HG02610 (cell line): ENCODE measurements around the gene CCDC182.

Experiments
- ATAC-seq: cut with Tn5 transposase; IDR thresholded peaks from one replicate; pipeline ENCODE4 v1.9.1; 2021; ENCODE audit warnings: mild to moderate bottlenecking, moderate library complexity; ENCODE audit not compliant: unreplicated experiment

The CCDC182 gene

DNA sequence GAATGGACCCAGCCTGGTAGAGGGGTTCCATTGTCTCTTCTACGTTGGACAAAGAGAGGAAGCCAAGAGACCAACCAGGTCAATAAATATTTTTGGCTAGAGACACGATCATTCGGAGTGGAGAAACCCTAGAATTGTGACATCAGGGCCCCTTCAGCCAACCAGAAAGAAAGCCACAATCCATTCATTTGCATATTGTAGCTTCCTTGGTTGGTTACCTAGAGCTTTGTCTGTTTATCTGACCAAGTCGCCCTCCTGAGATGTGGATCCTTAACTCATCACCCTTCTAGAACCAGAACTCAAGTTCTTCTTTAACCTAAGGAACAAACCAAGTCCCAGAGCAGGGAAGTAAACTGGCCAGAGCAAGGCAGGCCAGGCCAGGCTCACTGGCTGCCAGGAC is at the start of gene CCDC182:
Gene CCDC182, minus strand, starts transcription at position 58 of the 400 bp plus-strand sequence. Its CDS starts 27 bp downstream, at position 31.
- no peak for ATAC-seq

DNA sequence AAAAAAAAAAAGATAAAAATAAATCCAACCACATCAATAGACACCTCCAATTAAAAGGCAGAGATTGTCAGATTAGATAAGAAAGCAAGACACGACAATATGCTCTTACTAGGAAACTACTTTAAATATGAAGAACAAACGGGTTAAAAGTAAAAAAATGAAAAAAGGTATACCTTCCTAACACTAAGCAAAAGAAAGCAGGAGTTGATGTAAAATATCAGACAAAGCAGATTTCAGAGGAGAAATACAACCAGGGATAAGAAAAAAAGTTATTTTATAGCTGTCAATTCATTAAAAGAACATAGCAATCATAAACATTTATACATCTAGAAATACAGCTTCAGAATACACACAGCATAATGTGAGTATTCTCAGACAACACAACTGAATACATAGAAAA is 49.7 kb upstream of the CCDC182 start:
- no peak for ATAC-seq

DNA sequence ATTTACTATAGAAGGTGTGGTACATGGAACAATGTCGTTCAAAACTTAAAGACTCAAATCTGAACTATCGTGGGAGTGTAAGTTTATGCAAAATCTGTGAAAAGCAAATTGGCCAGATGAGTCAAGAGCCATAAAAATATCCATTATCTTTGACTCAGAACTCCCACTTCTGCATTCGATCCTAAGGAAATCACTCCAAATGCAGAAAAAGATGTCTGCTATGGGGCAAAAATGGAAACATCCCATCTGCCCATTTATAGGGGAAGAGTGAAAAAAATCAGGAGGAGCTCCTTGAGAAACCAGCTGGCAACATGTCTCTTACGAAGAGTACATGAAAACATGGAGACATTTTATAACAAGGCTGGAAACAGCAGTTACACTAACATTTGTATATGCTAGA is 43.6 kb upstream of the CCDC182 start:
- no peak for ATAC-seq

DNA sequence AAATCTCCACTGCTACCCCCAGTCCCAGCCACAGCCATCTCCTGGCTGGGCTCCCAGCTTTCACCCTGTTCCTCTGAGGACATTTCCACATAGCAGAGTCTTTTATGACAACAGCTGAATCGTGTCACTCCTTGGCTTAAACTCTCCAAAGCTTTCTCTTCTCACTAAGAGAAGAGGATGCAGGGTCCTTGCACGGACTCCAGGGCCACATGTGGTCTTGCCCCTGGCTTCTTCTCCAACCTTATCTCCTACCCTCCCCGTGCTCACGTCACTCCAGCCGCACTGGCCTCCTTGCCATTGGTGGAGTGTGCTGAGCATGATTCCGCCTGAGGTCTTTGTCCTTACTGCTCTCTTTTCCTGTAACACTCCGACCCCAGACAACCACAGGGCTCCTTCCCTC is 39.9 kb upstream of the CCDC182 start:
- ATAC-seq = no peak

DNA sequence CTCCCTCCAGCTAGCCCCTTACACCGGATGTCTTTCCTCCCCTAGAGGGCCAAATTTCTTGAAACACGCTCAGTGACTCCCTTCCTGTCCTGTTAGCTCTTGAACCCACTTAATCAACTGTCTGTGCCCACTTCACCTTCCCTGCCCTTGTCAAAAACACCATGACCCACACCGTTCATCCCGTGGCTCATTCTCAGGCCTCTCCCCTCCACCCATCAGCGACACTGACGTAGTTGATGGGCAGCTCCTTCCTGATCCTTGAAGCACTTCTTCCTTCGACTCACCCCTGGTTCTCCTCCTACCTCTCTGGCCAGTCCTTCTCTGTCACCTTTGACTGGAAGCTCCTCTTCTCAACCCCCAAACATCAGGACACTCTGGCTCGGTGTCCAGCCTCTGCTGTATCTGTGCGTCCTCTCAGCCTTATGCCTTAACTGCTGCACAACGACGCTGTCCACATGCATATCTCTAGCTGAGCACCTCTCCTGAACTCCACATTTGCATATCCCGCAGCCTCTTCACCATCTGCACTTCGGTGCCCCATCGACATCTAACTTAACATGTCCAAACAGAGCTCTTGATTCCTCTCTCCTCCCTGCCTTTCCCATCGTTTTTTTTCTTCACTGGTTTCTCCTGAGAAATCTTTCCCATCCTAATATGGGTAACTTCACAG is 39.3 kb upstream of the CCDC182 start:
- no peak for ATAC-seq

DNA sequence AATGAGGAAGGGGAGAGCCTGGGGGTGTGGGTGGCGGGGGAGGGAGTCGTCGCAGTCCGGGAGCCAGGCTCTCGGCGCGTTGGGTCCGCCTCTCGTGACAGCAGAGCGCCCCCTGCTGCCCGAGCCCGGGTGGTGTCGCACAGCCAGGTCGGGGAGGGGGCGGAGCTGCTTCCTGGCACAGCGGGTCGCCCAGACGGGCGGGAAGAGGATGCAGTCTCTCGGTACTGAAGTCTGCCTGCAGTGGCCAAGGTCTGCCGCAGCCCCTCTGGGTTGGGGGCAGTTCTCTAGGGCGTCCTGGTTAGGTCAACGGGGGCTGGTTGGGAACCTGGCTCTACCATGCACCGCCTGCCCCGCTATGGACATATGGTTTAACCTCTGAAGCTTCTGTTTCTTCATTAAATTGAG is 38.2 kb upstream of the CCDC182 start:
- peak; percentile 46 for ATAC-seq

DNA sequence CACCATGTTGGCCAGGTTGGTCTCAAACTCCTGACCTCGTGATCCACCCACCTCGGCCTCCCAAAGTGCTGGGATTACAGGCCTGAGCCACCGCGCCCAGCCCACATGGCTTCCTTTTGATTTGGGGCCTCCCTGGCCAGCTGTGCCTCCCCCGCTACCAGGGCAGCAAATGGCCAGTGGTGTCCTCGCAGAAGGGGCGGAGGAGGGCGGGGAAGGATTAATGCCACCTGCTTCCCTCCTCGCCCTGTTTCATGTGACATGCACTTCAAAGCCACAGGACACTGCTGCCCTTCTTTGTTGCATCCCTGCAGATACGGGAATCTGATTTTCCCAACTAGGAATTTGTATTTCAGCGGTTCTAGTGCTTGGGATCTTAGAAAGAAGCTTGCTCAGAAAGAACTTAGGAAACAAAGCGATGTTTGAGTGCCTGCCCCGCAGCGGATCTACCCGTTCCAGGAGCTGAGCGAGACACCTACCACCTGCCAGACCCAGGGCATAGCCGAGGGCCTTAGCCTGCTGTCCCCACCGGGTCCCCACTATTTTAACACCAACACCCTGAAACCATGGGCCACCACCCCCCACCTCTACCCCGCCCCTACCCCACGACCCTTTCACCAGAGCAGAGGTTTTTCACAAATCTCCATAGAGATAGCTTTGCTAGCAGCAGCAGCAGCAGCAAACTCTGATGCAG is 37.7 kb upstream of the CCDC182 start:
- ATAC-seq = no peak

DNA sequence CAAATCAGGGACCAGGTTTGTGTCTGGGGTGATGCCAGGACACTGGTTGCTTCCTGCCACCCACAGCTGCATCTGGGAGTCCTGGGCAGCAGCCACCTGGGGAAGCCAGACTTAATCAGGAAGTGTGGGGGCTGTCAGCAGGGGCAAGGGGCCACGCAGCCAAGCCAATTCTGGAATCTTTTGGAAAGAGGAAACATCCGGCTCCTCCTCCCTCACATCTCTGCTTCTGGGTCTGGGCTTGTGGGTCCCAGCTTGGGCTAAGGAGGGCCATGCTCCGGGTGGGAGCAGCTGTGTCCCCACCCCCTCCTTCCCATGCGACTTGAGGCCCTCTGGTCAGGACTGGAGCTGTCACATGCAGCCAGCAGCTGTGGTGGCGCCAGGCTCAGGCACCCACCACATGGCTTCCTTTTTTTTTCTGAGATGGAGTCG is 37.0 kb upstream of the CCDC182 start:
- ATAC-seq = no peak

DNA sequence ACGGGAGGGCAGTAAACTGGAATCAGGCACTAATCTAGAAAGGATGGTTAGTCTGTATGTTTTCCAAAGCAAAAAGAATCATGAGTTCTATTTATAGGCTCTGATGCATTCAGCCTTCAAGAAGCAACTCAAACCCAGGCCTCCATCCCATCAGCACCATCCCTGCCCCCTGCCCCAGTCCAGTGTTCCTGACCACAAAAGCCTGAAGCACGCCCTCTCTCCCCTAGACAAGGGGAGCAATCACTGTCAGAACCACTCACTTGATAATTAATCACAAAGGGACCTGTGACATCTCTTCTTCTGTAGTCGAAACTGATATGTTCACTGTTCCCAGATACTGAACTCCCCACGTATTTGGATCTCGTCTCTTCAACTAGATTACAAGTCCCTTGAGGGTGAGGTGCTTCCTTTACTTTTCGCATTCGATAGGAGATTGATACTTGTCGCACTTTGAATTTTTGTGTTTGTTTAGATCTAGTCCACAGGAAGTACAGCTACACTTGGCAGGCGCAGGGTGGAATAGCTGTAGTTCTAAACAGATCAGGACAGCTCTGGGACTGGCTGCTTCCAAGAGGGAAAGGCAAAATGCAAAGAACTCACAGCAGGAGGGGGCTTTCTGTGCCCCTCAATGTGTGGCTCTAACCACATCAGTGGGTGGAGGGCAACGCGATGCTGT is 36.4 kb upstream of the CCDC182 start:
- ATAC-seq = no peak

DNA sequence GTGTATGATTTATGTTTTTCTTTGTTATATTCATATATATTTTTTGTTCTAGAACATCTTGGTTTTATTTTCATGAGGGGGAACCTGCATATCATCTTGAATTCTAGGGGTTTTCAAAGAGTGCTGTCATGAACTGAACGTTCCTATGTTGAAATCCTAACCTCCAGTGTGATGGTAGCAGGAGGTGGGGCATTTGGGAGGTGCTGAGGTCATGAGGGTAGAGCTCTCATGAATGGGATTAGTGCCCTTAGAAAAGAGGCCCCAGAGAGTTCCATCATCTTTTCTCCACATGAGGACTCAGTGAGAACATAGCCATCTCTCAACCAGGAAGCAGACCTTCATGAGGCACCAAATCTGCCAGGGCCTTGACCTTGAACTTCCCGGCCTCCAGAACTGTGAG is 34.6 kb upstream of the CCDC182 start:
- no peak for ATAC-seq

DNA sequence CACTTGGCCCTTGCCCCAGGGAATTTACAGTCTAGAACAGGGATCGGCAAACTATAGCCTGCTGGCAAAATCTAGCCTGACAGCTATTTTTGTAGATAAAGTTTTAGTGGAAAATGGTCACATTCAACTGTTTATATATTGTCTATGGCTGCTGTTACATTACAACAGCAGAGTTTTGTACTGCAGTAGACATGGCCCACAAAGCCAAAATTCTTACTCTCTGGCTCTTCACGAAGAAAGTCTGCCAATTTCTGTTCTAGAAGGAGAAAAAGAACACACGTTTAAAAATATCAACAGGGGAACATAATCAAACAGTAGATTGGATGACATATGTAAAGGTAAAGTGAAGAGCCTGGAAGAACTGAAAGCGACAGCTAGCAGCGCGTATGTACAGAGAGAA is 33.2 kb upstream of the CCDC182 start:
- no peak for ATAC-seq

DNA sequence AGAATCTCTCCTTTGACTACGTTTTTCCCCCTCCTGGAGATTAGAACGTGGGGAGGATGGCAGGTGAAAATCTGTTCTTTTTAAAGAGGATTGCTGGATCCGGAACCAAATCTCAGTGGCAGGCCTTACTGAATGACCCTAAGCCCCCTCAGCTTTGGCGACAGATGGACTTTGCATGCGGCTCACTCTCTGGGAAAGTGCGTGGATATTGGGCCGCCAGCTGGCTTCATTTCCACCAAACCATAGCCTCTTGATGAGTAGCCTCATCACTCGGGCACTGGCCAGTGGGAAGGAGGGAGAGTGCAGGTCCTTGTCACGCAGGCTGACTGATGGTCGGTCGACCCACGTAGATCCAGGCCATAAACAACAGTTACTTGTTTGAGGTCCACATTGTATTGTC is 31.3 kb upstream of the CCDC182 start:
- no peak for ATAC-seq

DNA sequence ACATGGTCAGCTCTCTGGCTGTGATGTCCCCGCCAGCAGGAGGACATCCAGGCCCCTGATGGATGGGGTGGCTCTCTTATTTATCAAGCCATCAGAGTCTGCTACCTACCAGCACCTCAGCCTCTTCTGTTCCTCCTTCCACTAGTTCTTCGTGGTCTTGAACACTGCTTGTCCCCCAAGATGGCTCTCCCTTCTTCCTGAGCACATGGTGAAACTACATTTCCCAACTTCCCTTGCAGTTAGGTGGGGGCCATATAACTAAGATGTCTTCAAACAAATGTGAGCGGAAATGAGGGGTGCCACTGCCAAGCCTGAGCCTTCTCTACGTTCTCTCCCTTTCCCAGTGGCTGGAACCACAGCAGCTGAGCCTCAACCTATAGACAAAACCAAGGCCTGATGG is 29.8 kb upstream of the CCDC182 start:
- ATAC-seq = no peak

DNA sequence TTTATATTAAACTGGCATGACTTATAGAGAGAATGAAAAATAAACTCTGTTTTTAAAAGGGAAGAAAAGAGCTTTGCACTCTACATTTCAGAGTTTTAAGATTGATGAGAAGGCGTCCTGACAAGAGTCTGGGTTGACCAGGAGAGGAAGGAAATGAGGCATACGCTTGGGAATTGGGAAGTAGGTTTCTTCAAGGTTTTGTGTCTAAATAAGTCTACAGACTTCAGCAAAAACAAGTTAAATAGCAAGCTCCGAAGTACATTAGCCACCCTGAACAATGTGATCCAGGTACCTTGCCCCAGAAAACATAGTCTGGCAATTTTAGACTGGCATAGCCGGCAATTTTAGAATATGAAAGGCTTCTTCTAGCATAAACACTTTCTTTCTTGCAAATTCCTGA is 28.5 kb upstream of the CCDC182 start:
- no peak for ATAC-seq

DNA sequence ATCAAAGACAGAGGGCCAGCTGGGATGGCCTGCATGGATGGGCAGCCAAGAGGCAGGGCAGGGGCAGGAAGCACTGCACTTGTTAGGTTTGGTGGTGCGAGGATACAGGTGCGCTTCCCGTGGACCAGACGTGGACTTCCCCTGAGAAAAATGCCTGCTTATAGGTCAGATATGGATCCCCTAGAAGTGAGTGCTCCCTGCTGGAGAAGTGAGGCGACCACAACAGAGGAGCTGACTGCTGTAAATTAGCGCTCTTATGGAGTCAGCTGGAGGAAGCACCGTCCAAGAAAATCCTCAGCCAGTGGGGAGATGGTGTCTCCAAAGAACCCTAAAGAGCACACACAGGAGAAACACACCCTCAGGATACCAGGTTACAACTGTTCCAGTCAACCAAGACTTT is 27.7 kb upstream of the CCDC182 start:
- no peak for ATAC-seq

DNA sequence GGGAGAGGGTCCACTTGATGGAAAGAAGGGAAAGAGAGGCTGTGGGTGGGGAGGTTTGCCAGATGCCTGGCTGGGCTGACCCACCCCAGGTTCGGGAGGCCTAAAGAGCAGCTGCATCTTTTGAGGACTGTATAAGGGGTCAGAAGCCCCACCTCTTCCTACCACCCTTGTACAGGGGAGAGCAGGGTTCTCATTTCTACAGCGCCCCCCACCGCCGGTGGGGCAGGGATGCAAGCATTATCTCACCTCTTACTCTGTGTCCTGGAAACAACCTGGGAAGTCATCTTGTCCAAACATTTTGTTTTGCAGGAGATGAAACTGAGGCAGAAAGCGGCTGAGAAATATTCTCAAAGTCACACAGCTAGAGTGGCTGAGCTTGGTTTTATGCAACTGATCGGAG is 22.5 kb upstream of the CCDC182 start:
- ATAC-seq = no peak

DNA sequence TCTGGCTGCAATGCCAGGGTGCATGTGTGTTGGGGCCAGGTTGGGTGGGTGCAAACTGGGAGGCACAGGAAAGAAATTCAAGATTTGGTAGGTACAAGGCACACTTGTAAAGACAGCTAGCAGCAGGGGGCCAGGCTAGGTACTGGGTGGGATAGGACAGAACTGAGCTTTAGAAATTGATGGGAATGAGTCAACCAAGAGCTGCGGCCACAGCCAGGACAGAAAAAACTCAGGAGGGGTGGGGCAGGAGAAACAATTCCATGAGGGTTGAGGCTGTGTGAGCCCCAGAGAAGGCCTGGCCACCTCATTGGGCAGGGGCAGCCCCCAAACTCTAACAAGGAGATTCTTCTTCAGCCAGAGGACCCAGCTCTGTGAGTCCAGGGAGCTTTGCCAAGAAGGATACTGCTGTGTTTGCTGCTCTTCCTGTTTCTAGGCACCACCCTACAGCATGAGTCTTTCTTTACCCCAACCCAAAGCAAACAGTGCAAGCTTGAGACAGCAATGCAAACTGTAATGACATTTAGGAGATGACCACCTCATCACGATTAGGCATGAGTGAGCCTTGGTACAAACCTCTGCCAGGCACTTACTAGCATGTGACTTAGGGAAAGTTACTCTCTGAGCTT is 21.3 kb upstream of the CCDC182 start:
- ATAC-seq = no peak

DNA sequence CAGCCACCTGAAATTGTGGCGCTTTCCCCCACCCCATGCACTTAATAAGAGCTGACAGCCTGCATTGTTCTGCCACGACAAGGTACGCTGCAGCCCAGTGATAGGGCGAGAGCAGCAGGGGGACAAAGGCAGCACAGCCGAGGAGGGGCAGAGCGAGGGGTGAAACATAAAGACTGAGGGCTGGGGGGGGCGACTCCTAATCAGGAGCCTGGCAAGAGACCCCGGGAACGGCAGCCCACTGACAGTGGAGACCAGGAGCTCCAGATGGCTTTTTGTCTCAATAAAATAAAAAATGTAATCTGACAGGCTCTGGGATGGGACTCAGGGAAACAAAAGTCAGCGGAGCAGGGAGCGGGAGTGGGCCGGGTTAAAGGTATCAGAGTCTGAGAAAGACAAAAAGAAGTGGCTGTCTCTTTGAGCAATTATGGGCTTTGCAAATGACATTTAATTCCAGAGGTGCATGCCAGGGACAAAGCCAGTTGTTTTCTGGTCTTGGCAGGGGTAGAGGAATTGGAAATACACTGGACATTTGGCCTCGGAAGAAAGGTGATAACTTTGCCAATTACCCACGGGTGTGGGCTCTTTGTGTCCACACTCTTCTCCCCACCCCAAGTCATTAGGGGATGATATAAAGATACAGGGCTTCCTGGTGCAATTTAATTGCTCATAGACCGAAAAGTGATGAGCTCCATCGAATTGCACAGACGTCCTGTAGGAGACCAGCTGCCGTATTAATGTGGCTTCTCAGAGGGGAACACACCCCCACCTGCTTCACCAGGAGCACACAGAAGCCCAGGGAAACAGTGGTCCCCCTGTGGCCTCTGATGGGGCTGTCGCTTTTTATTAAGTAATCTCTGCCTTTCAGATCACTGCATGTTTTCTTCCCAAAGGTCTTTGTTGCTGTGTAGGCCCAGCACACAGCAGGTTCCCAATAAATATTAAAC is 17.6 kb upstream of the CCDC182 start:
- no peak for ATAC-seq

DNA sequence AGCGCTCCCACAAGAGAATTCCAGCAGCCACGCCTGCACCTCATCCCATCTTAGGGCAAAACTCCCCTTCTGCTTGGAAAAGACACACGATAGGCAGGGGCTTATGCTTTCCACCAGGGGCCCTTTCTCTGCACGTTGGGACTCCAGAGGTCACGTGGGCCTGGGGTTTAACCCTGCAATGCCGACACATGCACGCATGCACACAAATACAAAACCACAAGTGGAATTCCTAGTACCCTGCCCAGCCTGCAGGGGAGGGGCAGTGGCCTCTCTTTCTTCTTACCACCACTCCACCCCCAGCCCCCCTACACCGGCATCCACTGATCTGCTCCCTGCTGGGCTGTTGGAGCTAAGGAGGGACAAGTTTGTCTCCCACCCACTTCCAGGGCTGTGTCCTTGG is 16.8 kb upstream of the CCDC182 start:
- no peak for ATAC-seq

DNA sequence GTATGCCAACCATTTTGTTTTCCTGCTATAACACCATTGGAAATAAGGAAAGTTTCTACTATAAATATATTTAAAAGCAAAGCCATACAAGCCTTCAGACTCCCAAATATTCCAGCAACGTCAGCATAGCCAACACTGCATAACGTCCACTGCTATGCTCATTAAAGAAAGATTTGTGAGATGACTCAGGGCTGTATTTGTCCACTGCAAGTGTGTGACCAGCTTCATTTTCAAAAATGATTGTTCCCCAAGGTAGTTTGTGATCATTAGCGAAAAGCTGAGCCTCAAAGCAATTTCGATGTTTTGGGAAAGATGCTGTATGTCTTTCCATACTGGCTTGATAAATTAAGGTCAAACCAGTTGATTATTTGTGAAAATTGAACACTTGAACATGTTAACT is 14.9 kb upstream of the CCDC182 start:
- ATAC-seq = no peak

DNA sequence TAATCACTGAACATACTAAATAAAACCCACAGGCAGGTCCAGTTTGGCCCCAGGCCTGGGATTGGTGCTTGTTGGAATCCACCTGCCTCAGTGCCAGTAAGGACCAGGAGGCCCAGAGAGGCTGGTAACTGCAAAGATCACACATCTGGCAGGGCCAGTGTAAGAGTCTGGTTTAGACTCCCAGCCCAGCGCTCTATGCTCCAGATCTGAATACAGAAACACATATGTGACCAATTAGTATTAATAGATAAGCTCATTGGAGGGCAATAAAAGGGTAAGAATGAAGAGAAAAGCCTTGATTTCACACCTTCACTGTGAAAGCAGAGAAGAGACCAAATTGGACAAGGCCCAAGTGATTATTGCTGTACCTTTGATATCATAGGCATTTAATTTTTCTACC is 13.6 kb upstream of the CCDC182 start:
- ATAC-seq = no peak
